Heart left ventricle (tissue), 13 donors: ENCODE results near the gene TOGARAM1.

ENCODE experiments used
- POLR2A ChIP-seq, 2 donors: fragments of 450-650 bp; IDR thresholded peaks; one replicate each; pipeline ENCODE4 v1.6.1; 2017; ENCODE audit warnings: antibody characterized with exemption in 2 of 2, mild to moderate bottlenecking in 2 of 2, moderate library complexity in 2 of 2
- TF ChIP-seq, protein P1 (sequence below), 12 donors: fragments of 200-600 bp; sonication (generic) in 4 of 12; IDR thresholded peaks; one replicate each; pipeline versions ENCODE4 v1.5.0 to v1.8.0; 2018 to 2022; ENCODE audit warnings: antibody characterized with exemption in 12 of 12, mild to moderate bottlenecking in 5 of 12
- donor health status: ischemic (EF 13 %, LVEDD 7.1; RV severe dilation, severe dysfunction).
- donor health status: DM: no; HTN: yes; CAD: no.
- donor health status: DM: no; HTN: no; CAD: no.
- donor health status: ischemic (EF 25% LVEDD 6.9; RV normal size, moderate dysfunction).
- donor health status: ischemic (EF 25% LVEDD 5.7; RV mildly dilated, moderate dysfunction).
- donor health status: ischemic (EF 35%, LVEDD 5.7; RV mildly dilated, moderate dysfunction).
- donor health status: nonischemic (EF 11% LVEDD 7.7; RV severe dilation, severe dysfunction).
- donor health status: DM: yes; HTN: yes; CAD: no.
- donor health status: PGD.
- donor health status: ischemic (EF 29% LVEDD 5.4; RV normal size, mild dysfunction).
- donor health status: nonischemic (EF 23%, LVEDD 6.1; RV moderate dilation, normal function).

- TF ChIP-seq, protein P1, sequence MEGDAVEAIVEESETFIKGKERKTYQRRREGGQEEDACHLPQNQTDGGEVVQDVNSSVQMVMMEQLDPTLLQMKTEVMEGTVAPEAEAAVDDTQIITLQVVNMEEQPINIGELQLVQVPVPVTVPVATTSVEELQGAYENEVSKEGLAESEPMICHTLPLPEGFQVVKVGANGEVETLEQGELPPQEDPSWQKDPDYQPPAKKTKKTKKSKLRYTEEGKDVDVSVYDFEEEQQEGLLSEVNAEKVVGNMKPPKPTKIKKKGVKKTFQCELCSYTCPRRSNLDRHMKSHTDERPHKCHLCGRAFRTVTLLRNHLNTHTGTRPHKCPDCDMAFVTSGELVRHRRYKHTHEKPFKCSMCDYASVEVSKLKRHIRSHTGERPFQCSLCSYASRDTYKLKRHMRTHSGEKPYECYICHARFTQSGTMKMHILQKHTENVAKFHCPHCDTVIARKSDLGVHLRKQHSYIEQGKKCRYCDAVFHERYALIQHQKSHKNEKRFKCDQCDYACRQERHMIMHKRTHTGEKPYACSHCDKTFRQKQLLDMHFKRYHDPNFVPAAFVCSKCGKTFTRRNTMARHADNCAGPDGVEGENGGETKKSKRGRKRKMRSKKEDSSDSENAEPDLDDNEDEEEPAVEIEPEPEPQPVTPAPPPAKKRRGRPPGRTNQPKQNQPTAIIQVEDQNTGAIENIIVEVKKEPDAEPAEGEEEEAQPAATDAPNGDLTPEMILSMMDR (IDR thresholded peaks at IDR 0.05) = no peak
- no peak for TF ChIP-seq POLR2A (IDR thresholded peaks at IDR 0.05)
These were observed 20.4 kb upstream of the TOGARAM1 start for GRCh38 chr14:44941591-44941990.
